NCI-H748 treated with DMSO at 0.1 percent for 48 hours (cell line): ENCODE results near the gene GATA5.

Experiments used
- DNase-seq: peaks from one replicate; lab custom pipeline; 2025; lab: John Stamatoyannopoulos, UW

The GATA5 gene

GRCh38 chr20:62472941-62473585, 2.7 kb downstream of the GATA5 start:
- DNase-seq = no peak

DNA sequence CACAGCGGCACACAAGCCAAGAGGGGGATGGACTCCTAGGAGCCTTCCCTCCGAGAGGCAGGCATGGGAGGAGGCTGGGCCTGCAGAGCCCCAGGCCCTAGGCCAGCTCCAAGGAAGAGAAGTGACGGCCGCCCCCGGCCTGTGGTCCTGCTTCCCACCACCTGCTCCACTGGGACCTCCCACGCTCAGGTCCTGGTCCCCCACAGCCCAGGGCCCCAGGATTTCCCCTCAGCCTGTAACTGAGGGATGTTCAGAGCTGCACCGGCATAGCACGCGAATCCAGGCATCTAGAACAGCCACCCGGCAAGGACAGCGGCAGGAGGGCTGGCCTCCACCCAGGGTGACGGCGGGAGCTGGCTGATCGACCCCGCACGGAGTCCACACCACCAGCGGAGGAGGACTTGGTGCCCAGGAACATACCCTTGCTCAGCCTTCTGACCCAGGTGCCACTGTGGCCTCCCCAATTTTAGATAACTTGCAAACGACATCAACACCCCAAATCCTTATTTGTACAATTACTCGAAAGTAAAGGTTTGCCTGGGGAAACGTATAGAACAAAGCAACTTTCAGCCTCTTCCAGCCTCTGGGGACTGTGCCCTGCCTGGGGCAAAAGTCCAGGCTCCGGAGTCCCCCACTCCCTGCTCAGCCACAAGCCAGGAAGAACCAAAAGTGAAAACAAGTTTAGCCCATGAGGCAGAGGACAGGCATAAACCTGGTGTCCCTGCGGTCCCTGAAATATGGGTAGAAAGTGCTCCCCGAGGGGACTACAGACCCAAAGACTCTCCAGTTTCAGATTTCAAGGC, 3.5 kb downstream of the GATA5 start:
- no peak for DNase-seq

DNA sequence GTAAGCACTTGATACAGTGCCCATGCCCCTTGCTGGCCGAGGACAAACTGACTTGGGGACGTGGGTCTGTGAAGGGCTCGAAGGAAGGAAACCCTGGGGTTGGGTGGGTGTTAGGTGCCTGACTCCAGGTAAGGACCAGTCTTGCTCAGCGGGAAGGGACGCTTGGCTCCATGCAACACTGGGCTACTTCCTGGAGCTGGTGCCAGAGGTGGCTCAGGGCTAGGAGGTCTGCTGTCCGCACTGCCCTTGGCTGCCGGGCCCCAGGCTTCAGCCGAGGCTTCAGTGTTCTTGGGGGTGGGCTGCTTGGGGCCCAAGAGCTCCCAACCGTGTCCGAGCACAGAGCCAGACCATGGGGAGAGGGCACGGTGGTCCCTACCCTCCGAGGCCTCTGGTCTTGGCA, 5.3 kb downstream of the GATA5 start:
- DNase-seq = no peak

DNA sequence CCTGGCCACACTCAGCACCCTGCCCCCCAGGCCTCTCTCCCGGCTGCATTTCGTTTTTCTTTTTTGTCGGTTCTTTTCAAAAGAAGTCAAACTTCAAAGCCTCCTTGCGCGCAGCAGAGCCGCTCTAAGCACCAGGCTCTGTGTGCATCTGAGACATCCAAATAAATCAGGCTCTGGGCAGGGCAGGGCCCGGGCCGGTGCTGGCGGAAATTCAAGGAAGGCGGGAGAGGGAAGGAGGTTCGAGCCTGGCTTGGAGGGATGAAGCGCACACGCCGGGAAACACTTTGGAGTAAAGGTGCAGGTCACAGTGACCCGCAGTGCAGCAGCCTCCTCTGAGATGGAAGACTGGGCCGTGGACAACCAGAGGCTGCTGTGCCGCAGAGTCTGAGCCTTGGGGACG, 5.8 kb downstream of the GATA5 start:
- no peak for DNase-seq

- DNase-seq = no peak
These were observed 6.4 kb downstream of the GATA5 start for GRCh38 chr20:62469352-62469751.

DNA sequence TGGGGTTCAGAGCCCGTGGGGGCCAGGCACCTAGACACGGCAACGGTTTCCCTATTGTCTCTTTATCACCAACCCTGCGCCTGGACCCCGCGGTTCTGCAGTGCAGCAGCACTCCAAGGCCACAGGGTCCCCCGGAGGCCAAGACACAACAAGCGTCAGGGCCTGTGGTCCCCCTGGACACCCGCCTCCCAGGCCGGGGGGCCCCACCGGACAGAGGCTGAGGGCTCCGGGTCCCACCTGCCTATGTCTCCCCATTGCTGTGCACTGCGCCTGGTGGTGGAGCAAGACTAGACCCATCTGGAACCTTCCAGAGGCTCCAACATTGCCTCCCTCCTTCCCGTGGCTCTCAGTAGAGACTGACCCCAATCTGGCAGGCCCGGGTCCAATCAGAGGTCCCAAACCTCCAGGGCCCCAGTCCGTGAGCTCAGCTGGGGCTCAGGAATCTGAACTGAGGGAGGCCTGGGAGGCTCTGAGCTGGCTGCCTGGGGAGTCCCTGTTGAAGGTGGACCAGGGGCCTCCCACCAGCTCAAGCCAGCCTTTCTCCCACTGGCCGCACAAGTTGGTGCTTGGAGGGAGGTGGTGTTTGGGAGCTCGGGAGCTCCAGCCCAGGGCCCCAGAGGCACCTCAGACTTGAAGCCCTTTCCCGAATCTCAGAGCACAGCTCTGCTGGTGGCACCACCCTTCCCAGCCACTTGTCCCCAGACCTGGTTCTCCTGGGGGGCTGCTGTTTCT, 8.8 kb downstream of the GATA5 start:
- DNase-seq = no peak

DNA sequence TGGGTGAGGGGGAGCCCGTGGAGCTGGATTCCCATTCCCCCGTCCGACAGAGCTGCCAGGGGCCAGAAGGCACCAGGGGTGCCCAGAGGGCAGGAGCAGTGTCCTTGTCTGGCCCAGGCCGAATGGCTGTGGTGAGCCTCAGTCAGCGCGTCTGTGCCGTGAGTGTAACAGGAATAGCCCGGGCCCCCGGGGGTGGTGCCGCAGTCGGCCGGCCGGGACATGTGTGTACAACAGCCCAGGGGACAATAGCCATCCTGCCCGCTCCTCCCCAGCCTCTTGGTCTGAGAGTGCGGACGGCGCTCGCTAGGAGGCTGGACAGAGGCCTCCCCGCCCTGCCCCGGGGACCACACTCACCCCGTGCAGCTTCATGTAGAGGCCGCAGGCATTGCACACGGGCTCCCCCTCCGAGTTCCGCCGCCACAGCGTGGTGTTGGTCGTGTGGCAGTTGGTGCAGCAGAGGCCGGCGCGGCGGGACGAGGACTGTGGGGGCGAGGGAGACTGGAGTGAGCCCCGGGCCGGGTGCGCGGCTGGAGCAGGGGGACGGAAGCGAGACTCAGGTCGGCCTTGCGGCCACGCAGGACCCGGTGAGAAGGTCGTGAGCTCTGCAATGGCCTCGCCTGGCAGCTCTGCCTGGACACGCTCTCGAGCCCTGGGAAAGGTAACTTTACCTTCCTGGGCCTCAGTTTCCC, 9.6 kb downstream of the GATA5 start:
- no peak for DNase-seq

DNA sequence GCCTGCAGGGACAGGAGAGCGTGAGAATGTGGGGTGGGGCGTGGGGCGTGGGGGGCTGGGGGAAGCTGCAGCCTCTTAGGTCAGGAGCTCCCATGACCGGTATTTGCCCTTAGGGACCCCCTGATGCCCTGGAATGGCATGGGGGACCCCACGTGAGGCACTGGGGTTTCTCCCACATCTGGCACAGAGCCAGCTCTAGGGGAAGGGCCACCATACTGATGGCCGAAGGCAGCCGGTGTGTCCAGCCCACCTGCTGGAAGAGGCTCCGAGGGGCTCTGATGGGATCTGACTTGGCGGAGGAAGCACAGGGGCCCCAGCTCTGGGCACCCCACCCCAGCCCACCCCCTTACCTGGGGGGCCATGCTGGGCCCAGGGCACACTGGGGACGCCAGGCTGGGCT, 10.8 kb downstream of the GATA5 start:
- no peak for DNase-seq

GRCh38 chr20:62464425-62464770, 11.4 kb downstream of the GATA5 start:
- DNase-seq = no peak

- no peak for DNase-seq
These were observed 12.0 kb downstream of the GATA5 start for GRCh38 chr20:62463651-62464424.

- DNase-seq = no peak
These were observed 12.7 kb downstream of the GATA5 start for GRCh38 chr20:62462976-62463592.

DNA sequence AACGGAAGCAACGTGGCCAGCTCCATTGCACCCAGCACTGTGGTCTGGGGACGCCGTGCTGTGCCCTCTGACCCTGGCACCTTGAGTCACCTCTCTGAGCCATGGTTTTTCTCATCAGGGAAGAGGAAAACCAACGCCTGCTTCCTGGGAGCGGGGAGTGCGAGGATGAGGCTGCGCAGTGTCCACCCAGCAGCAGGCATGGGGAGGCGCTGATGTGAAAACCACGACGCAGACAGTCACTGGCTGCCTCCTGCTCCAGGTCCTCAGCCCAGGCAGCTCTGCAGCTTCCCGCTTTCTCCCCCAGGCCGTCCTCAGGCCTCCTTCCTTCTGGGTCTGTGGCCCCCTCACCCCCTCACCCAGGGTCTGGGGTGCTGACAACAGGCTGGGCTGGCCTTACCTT, 14.0 kb downstream of the GATA5 start:
- no peak for DNase-seq

DNA sequence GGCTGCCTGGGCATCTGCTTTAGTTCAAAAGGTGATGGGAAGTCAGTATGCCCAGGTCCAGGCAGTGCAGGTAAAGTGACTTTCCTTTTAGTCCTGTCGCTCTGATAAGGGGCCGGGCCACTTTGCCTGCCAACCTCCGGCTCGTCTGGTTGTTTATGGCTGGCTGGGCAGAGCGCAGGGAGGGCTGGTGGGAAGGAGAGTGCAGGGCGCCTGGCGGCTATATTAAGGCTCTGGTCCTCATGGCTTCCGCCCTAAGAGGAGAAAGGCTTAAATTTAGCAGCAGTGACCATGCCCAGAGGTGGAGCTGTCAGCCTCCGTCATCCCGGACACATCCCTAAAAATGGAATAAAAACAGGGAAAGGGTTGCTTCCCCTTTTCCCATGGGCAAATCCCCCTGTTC, 14.6 kb downstream of the GATA5 start:
- no peak for DNase-seq

DNA sequence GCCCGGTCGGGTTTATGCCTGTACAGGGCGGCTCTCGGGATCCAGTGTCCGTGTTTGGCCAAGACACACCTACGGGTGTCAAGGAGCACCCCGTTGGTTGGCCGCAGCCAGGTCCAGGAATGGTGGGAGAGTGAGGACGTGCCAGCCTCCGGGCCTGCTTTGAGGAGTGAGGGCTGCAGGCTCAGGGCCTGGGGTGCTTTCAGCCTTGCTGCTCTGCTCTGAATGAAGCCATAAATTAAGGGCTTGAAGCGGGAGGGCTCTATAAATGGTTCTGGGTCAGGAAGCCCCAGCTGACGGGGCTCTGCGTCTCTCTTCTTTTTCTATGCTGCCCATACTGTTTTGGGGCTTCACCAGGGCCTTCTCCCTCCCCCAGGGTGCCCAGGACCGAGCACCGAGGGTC, 15.1 kb downstream of the GATA5 start:
- DNase-seq = no peak

DNA sequence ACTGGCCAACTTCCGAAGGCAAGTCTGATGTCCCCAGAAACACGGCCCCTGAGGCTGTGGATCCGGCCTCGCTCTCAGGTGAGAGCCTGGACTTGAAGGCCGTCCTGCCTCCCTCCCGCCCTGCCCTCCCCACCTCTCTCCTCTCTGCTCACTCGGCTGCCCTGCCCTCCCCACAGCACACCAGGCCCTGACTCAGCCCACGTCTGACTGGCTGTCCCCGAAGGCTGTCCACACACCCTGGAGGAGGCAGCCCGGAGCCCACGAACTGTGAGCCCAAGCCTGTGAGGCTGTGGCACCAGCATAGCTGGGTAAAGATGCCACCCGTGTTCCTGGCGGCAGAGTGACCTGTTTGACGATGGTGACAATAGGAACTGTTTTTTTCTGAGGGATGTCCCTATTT, 16.3 kb downstream of the GATA5 start:
- DNase-seq = no peak

GRCh38 chr20:62458275-62459251, 17.2 kb downstream of the GATA5 start:
- no peak for DNase-seq

DNA sequence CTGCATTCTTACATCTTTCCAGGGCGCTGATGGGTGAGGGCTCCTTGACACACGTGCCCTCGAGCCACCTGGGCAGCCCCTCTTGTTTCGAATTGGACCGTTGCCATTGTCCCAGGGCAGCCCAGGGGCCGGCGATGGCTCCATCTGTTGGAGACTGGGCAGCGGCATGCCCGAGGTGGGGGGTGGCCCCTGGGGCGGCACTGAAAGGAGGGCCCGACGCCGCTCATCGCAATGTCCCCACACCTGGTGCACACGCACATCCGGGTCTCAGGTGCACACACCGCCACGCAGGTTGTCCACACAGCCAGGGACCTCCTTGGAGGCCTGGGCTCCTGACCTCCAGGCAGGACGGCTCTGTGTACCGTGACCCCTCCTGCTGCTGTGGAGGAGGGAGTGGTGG, 18.0 kb downstream of the GATA5 start:
- no peak for DNase-seq

- no peak for DNase-seq
These were observed 18.7 kb downstream of the GATA5 start for GRCh38 chr20:62457098-62457497.

GRCh38 chr20:62455929-62456328, 19.9 kb downstream of the GATA5 start:
- no peak for DNase-seq
